Measurements from ENCODE around the gene SEMA3G. TPM values are rescaled to one million over a fixed set of nuclear protein-coding genes. Genes with fewer than 3 reads are reported as not detected.

The SEMA3G gene
- total RNA-seq, 1 donor from 2014 or later: 0.80 TPM

GRCh38 chr3:52479877-52480575, 35.1 kb upstream of the SEMA3G start:
- no peak for DNase-seq (ENCODE audit: low spot score in 2 of 2, unreplicated experiment in 2 of 2)
- no peak overlapping the region for H3K27ac Mint-ChIP-seq
- no peaks in the 10 kb centered on the region for H3K27me3 Mint-ChIP-seq (ENCODE audit: low read depth)
- TF ChIP-seq CTCF (IDR thresholded peaks at IDR 0.05; ENCODE audit: unreplicated experiment): no peak
- H3K9me3 Mint-ChIP-seq: no peaks in the 10 kb centered on the region
- H3K36me3 Mint-ChIP-seq: peaks cover 27% of the 10 kb centered on the region
- no peak overlapping the region for H3K4me3 Mint-ChIP-seq
- H3K4me1 Mint-ChIP-seq: peaks cover 26% of the 10 kb centered on the region

- no peaks in the 10 kb centered on the region for H3K9me3 Mint-ChIP-seq
- H3K36me3 Mint-ChIP-seq: peaks cover 29% of the 10 kb centered on the region
- H3K4me1 Mint-ChIP-seq: peaks cover 19% of the 10 kb centered on the region
- TF ChIP-seq CTCF (IDR thresholded peaks at IDR 0.05; ENCODE audit: unreplicated experiment): no peak
- no peak overlapping the region for H3K4me3 Mint-ChIP-seq
- H3K27me3 Mint-ChIP-seq (ENCODE audit: low read depth): no peaks in the 10 kb centered on the region
- no peak for DNase-seq (ENCODE audit: low spot score in 2 of 2, unreplicated experiment in 2 of 2)
- H3K27ac Mint-ChIP-seq: no peak overlapping the region
Observed at GRCh38 chr3:52479037-52479876, 34.4 kb upstream of the SEMA3G start.

- H3K4me1 Mint-ChIP-seq: peaks cover 4% of the 10 kb centered on the region
- H3K4me3 Mint-ChIP-seq: no peak overlapping the region
- no peak for DNase-seq (ENCODE audit: low spot score in 2 of 2, unreplicated experiment in 2 of 2)
- no peak for TF ChIP-seq CTCF (IDR thresholded peaks at IDR 0.05; ENCODE audit: unreplicated experiment)
- H3K9me3 Mint-ChIP-seq: no peaks in the 10 kb centered on the region
- H3K27ac Mint-ChIP-seq: no peak overlapping the region
- peaks cover 39% of the 10 kb centered on the region for H3K36me3 Mint-ChIP-seq
- H3K27me3 Mint-ChIP-seq (ENCODE audit: low read depth): no peaks in the 10 kb centered on the region
Observed at GRCh38 chr3:52477796-52478095, 32.8 kb upstream of the SEMA3G start.

- H3K9me3 Mint-ChIP-seq: no peaks in the 10 kb centered on the region
- no peak for DNase-seq (ENCODE audit: low spot score in 2 of 2, unreplicated experiment in 2 of 2)
- no peaks in the 10 kb centered on the region for H3K4me1 Mint-ChIP-seq
- H3K27ac Mint-ChIP-seq: no peak overlapping the region
- no peak overlapping the region for H3K4me3 Mint-ChIP-seq
- no peaks in the 10 kb centered on the region for H3K27me3 Mint-ChIP-seq (ENCODE audit: low read depth)
- no peak for TF ChIP-seq CTCF (IDR thresholded peaks at IDR 0.05; ENCODE audit: unreplicated experiment)
- H3K36me3 Mint-ChIP-seq: peaks cover 42% of the 10 kb centered on the region
Observed at GRCh38 chr3:52477076-52477795, 32.3 kb upstream of the SEMA3G start.

- Mint-ChIP-seq H3K4me3 (no peak overlapping the region), H3K27me3 (ENCODE audit: low read depth) (no peaks in the 10 kb centered on the region), H3K9me3 (no peaks in the 10 kb centered on the region), H3K36me3 (peaks cover 46% of the 10 kb centered on the region), H3K27ac (no peak overlapping the region), H3K4me1 (peaks cover 6% of the 10 kb centered on the region)
- DNase-seq (ENCODE audit: low spot score in 2 of 2, unreplicated experiment in 2 of 2): no peak
- no peak for TF ChIP-seq CTCF (IDR thresholded peaks at IDR 0.05; ENCODE audit: unreplicated experiment)
Observed at GRCh38 chr3:52473026-52473425, 28.1 kb upstream of the SEMA3G start.
